ENCODE measurements around the gene RHOG.

The RHOG gene

DNA sequence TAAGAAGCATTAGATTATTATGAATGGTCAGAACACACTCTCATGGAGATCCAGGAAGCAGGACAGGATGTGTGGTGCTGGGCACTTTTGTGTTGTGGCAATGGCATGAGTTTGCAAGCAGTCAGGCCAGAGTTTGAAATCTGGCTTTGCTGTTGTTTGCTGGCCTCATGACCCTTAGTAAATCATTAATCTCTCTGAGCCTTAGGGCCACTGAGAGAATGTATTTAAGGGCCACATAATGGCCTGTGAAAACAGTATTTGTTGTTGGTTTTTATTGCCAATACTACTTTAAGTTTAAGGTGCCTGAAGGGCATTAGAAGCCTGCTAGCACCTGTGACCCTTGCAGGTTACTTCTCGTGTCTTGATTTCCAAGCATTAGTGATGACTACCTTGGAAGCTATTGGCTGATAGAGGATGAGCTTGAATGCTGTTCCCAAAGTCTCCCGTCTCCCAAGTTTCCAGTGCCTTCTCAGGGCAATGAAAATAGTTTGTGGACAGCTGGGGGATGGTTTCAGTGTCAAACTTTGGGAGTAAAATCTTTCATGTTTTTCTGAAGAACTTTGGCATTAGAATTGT, 39.3 kb upstream of the RHOG start:
- DNase-seq (ENCODE audit: extremely low read depth, low read depth), result no peak
- TF ChIP-seq, protein P1, sequence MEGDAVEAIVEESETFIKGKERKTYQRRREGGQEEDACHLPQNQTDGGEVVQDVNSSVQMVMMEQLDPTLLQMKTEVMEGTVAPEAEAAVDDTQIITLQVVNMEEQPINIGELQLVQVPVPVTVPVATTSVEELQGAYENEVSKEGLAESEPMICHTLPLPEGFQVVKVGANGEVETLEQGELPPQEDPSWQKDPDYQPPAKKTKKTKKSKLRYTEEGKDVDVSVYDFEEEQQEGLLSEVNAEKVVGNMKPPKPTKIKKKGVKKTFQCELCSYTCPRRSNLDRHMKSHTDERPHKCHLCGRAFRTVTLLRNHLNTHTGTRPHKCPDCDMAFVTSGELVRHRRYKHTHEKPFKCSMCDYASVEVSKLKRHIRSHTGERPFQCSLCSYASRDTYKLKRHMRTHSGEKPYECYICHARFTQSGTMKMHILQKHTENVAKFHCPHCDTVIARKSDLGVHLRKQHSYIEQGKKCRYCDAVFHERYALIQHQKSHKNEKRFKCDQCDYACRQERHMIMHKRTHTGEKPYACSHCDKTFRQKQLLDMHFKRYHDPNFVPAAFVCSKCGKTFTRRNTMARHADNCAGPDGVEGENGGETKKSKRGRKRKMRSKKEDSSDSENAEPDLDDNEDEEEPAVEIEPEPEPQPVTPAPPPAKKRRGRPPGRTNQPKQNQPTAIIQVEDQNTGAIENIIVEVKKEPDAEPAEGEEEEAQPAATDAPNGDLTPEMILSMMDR (IDR thresholded peaks at IDR 0.05; ENCODE audit: low read depth, low read length), result no peak

DNA sequence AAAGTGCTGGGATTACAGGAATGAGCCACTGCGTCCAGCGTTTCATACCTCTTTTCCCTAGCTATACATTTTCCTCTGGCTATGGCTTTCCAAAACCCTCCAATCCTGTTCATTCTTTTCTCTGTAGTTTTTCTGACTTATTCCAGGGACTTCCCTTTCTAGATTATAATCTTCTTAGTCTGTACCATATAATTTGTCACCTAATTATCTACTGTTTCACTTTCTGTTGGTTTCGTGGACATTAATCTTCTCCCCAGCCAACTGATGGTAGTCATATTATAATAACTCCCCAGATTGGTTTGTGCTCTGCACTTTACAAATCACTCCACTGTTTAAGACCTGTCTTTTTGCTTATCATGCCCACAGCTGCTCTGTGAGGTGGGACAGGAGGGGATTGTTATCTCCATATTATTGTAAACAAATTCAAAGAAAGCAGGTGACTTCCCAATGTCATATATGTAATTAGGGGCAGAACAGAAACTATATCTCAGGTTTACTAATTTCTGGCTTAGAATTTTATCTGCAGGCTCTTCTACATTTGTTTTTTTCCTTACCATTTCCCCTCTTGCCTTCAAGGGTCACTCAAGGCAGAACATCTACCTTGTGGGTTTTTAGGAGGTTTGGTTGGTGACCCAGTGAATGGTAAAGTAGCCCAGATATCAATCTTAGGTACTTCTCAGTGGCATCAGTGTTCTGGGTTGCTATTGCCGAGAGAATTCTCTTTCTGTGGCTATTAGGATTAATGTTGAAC, 38.6 kb upstream of the RHOG start:
- TF ChIP-seq, protein P1 (IDR thresholded peaks at IDR 0.05; ENCODE audit: low read depth, low read length), result no peak
- no peak for DNase-seq (ENCODE audit: extremely low read depth, low read depth)

DNA sequence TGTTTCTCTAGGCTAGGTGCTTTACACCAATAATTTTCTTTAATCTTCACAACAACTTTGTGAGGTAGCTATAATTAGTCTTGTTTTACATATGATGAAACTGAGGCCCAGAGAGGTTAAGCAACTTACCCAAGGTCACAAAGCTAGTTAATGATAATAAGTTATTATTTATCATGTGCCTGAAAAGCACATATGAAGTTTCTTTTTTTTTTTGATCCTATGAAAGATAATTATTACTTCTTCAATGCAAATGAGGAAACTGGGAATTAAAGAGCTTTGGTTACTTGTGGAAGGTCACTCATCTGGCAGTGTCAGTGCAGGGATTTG, 37.5 kb upstream of the RHOG start:
- DNase-seq (ENCODE audit: extremely low read depth, low read depth), result no peak
- TF ChIP-seq, protein P1 (IDR thresholded peaks at IDR 0.05; ENCODE audit: low read depth, low read length), result no peak

DNA sequence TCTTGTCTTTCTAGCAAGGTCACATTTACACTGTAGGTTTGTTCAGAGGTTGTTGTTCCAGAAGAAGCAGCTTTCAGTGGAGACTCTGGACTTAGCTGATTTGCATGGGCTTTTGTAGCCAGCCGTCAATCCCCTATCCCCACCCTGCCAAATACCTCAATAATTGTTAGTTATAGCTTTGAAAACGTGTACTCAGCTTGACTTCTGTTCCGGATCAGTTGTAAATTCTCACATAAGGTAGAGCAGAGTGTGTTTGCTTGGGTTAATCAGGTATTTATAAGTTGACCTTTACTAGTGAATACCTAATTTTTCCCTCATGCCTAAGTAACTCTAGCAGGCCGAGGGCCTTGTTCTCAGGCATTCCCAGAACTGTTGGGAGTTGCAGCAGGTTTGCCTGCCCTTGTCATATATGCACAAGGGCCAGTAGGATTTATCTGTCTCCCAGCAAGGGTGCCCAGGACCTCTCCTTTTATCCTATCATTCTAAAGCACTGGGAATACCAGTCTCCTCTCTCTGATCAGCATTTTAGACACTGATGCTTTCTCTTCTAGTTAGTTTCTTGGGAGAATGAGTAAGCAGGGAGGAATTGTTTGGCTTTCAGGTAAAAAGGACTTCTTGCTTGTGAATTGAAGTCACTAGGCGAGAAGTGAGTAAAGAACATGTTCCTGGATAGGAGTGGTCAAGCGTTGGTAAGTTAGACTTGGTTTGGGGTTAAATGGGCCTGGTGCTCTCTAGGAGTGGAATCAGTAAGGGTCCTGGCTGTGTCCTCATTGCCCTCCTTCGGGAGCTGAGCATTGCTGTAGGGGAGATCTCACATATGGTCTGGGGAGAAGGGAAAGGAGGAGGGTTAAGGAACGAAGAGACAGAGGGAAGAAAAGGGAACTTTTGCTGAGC, 36.9 kb upstream of the RHOG start:
- TF ChIP-seq, protein P1 (IDR thresholded peaks at IDR 0.05; ENCODE audit: low read depth, low read length), result no peak
- no peak for DNase-seq (ENCODE audit: extremely low read depth, low read depth)

DNA sequence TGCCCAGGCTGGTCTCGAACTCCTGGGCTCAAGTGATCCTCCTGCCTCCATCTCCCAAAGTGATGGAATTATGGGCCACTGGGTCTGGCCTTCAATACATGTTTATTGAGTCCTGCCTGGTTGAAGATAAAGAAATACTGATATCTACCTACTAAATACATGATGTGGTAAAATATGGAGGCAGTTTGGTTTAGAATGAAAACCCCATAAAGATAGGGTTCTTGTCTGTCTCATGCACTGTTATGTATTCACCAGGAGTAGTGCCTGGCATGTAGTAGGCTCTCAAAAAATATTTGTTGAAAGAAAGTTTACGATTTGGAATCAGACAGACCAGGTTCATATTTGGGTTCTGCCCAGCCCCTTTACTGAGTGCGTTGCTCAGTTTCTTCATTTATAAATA, 35.9 kb upstream of the RHOG start:
- TF ChIP-seq, protein P1 (IDR thresholded peaks at IDR 0.05; ENCODE audit: low read depth, low read length), result no peak
- DNase-seq (ENCODE audit: extremely low read depth, low read depth), result no peak

DNA sequence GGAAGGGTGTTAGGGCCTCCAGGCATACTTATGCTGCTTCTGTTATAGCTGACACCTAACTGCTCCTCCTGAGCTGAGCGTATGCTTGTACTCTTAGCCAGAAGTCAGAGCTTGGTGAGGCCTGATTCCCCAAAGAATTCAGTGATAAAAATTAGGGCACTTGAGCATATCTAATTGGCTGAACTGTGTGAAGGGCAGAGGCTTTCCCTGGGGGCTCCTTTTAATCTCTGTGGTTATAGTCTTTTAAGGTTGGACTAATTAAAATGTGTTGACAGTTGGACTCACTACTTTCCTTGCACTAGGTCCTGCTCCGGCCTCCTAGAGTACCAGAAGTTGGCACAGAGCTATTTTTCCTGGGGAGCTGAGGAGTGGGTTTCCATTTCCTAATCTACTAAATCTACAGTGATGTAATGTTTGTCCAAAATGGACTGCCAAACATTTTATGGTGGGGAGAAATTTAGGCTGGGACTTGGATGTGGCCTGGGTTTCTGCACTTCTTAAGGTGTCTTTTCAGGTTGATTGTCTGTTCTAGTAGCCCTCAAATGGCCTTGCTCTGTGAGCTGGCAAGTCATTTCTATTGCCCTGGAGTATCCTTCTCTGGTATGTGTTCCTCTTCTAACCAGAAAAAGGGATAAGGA, 33.1 kb upstream of the RHOG start:
- TF ChIP-seq, protein P1 (IDR thresholded peaks at IDR 0.05; ENCODE audit: low read depth, low read length), result no peak
- no peak for DNase-seq (ENCODE audit: extremely low read depth, low read depth)

All from AG09319 (cell line).